Astrocyte of the cerebellum (primary cell): ENCODE data around the gene OSBPL10.

Experiments used
- DNase-seq: peaks from one replicate; pipeline ENCODE4 v3.0.0-alpha.2; 2011; ENCODE audit warnings: low read depth
- H3K4me3 ChIP-seq: 2 replicates; pipeline ENCODE4 v1.5.1; 2011; ENCODE audit warnings: mild to moderate bottlenecking, low read depth, low read length, moderate library complexity
- in situ Hi-C: cut with HindIII; loops from 2 replicates; pipeline ENCODE4 v1.10.0; 2017; ENCODE audit warnings: low sequenced_read_pairs
- TF ChIP-seq, protein P1 (sequence below): IDR thresholded peaks from 2 replicates; pipeline ENCODE4 v1.5.1; 2012; ENCODE audit warnings: low read length, low read depth, moderate library complexity, mild to moderate bottlenecking; ENCODE audit errors: missing control alignments

OSBPL10 gene

DNA sequence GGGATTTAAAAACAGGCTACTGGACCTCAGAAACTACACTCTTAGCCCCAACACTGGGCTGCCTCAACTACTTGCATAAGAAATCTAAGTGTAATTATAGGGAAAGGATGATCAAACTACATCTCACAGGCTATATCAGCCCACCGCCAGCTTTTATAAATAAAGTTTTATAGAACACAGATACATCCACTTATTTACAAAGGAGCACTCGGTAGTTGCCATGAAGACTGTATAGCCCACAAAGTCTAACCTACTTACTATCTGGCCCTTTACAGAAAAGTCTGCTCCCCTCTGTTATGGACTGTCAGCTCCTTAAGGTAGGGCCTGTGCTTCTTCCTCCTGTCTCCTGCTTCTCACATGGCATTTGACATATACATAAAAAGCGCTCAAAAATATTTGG lies 9.5 kb downstream of the OSBPL10 start:
- in situ Hi-C loops, result no loop called here
- no peak for DNase-seq
- no peak overlapping the region for H3K4me3 ChIP-seq
- TF ChIP-seq, protein P1, sequence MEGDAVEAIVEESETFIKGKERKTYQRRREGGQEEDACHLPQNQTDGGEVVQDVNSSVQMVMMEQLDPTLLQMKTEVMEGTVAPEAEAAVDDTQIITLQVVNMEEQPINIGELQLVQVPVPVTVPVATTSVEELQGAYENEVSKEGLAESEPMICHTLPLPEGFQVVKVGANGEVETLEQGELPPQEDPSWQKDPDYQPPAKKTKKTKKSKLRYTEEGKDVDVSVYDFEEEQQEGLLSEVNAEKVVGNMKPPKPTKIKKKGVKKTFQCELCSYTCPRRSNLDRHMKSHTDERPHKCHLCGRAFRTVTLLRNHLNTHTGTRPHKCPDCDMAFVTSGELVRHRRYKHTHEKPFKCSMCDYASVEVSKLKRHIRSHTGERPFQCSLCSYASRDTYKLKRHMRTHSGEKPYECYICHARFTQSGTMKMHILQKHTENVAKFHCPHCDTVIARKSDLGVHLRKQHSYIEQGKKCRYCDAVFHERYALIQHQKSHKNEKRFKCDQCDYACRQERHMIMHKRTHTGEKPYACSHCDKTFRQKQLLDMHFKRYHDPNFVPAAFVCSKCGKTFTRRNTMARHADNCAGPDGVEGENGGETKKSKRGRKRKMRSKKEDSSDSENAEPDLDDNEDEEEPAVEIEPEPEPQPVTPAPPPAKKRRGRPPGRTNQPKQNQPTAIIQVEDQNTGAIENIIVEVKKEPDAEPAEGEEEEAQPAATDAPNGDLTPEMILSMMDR, result no peak

DNA sequence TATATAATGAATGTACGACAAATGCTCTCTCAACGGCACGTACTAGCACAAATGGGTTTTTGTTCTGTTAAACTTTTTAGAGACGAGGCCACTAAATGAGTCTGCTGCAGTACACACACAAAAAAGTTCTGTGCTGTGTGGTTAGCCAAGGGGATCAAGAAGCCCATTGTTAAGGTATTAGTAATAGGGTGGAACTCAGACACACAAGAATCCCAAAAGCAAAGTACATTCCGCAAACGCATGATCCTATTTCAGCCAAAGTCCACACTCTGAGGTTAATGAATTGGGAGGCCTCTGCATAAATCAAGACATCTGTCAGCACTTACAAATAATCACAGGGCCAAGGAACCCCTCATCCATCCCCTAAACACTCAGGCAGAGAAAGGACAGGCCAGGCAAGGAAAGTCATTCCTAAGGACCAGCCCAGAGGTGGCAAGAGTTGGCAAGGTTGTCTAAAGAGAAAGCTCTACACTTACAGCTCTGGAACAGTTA lies 12.1 kb downstream of the OSBPL10 start:
- in situ Hi-C loops, result no loop called here
- peak; percentile 90 for DNase-seq
- no peak overlapping the region for H3K4me3 ChIP-seq
- TF ChIP-seq, protein P1, result no peak

DNA sequence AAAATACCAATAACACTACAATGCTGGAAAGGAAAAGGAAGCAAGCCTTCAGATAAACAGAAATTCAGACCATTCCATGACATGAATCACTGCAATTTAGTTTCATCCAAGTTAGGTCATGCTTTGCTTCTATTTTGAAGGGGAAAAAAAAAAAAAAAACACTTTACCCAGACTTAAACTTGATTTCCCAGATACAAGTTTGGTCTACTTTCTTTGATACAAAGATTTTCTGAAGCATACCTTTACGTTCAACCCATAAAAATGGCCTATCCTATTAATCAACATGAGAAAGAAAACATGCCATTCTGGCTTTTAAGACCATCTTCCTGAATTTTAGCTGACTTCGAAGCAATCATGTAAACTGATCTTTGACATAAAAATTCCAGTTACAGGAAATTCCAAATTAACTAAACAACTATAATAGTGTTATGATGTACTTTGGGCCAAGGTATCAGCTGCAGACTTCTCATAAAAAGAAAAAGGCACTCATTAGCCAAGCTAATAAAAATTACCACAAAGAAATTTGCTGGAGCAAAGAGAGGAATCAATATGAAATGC lies 12.6 kb downstream of the OSBPL10 start:
- in situ Hi-C loops, result no loop called here
- H3K4me3 ChIP-seq, result no peak overlapping the region

DNA sequence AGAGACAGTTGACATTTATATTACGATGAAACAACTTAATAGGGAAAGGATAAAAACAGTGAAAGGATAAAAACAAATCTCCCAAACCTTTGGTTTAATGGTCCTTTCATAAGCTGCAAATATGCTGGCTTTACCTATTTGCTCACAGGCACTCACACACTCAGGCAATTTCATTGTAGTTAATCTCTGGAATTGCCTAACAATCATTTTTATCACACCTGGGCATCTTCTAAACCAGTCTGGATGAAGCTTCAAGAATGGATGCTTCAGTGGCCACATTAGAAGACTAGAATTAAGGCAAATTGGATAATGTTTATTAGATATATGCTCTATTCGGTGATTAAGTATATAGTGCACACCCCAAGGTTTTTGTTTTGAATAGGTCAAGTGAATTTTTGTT lies 13.5 kb downstream of the OSBPL10 start:
- H3K4me3 ChIP-seq, result no peak overlapping the region
- in situ Hi-C loops, result no loop called here
- DNase-seq, result no peak
- TF ChIP-seq, protein P1, result no peak

More for the DNA sequence above, 12.6 kb downstream of the OSBPL10 start:
- TF ChIP-seq, protein P1, result no peak
- no peak for DNase-seq

DNA sequence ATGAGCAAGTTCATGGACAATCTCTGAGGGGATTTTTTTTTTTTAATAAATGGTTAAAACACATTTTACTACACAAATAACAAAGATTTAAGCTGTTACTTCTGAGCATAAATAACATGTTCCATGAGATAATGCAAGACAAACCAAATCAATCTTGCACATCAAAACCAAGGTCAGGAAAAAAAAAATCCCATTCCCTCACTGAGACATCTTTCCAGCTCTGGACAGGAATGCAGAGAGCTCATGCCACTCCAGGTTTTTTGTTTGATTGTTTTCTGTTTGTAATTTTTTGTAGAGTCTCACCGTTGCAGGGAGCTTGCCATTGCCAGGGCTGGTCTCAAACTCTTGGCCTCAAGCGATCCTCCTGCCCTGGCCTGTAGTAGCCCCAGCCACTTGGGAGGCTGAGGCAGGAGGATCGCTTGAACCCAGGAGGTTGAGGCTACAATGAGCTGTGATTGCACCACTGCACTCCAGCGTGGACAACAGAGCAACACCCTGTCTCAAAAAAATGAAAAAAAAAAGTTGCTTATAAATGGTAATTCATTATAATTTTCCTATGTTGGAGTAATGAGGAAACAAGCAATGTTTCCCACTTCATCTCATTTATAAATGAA lies 14.0 kb downstream of the OSBPL10 start:
- H3K4me3 ChIP-seq, result no peak overlapping the region
- no peak for DNase-seq
- in situ Hi-C loops, result no loop called here
- TF ChIP-seq, protein P1, result no peak

DNA sequence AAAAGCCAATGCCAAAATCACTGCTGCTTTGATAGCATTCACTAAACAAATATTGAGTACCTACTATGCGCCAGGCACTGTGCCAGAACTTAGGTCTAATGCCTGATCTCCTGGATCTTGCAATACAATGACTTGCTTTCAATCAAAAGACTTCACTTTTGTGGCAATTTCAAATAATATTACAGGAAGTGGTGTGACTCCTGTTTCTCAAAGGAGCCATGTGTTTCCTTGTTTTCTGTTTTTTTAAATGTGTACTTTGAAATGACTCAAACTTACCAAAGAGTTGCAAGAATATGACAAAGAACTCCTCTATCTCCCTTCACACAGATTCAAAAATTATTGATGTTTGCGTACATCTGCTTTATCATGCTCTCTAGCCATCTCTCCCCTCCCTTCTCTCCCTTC lies 18.3 kb downstream of the OSBPL10 start:
- no peak for DNase-seq
- in situ Hi-C loops, result no loop called here
- TF ChIP-seq, protein P1, result no peak
- no peak overlapping the region for H3K4me3 ChIP-seq
